ENCODE measurements around the gene NLGN1.

The NLGN1 gene

GRCh38 chr3:173923204-173923603 is 525.7 kb downstream of the NLGN1 start:
- no peaks in the 10 kb centered on the region for H4K20me1 ChIP-seq (ENCODE audit: insufficient read depth, low read length)
- no peaks in the 10 kb centered on the region for H3K9me3 ChIP-seq (ENCODE audit: low read length)
- TF ChIP-seq, protein P1, sequence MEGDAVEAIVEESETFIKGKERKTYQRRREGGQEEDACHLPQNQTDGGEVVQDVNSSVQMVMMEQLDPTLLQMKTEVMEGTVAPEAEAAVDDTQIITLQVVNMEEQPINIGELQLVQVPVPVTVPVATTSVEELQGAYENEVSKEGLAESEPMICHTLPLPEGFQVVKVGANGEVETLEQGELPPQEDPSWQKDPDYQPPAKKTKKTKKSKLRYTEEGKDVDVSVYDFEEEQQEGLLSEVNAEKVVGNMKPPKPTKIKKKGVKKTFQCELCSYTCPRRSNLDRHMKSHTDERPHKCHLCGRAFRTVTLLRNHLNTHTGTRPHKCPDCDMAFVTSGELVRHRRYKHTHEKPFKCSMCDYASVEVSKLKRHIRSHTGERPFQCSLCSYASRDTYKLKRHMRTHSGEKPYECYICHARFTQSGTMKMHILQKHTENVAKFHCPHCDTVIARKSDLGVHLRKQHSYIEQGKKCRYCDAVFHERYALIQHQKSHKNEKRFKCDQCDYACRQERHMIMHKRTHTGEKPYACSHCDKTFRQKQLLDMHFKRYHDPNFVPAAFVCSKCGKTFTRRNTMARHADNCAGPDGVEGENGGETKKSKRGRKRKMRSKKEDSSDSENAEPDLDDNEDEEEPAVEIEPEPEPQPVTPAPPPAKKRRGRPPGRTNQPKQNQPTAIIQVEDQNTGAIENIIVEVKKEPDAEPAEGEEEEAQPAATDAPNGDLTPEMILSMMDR (IDR thresholded peaks at IDR 0.05; ENCODE audit: low read length), result no peak
- no peak for TF ChIP-seq EZH2 (IDR thresholded peaks at IDR 0.05; ENCODE audit: borderline replicate concordance, low read length)

GRCh38 chr3:173930251-173930650 is 532.7 kb downstream of the NLGN1 start:
- H3F3A ChIP-seq (ENCODE audit: insufficient read depth, low read length), result no peaks in the 10 kb centered on the region
- no peak overlapping the region for H3K4me2 ChIP-seq (ENCODE audit: low read length)
- H2AFZ ChIP-seq (ENCODE audit: low read length), result no peak overlapping the region
- H3K9me3 ChIP-seq (ENCODE audit: low read length), result no peaks in the 10 kb centered on the region
- no peaks in the 10 kb centered on the region for H3K79me2 ChIP-seq (ENCODE audit: insufficient read depth, low read length)
- H3K27me3 ChIP-seq (ENCODE audit: insufficient read depth, low read length), result no peaks in the 10 kb centered on the region
- no peak overlapping the region for H3K4me3 ChIP-seq (ENCODE audit: low read depth, low read length, poor library complexity, severe bottlenecking)
- no peak overlapping the region for H3K9ac ChIP-seq (ENCODE audit: low read length)
- no peaks in the 10 kb centered on the region for H3K9me2 ChIP-seq (ENCODE audit: low read depth, low read length)
- no peak overlapping the region for H3K27ac ChIP-seq (ENCODE audit: low read depth, low read length, poor library complexity, severe bottlenecking)
- no peaks in the 10 kb centered on the region for H3K36me3 ChIP-seq (ENCODE audit: insufficient read depth, low read length)
- TF ChIP-seq, protein P1 (IDR thresholded peaks at IDR 0.05; ENCODE audit: low read length), result no peak
- TF ChIP-seq EZH2 (IDR thresholded peaks at IDR 0.05; ENCODE audit: borderline replicate concordance, low read length), result no peak
- no peaks in the 10 kb centered on the region for H3K4me1 ChIP-seq (ENCODE audit: insufficient read depth, low read length, severe bottlenecking)
- no peaks in the 10 kb centered on the region for H4K20me1 ChIP-seq (ENCODE audit: insufficient read depth, low read length)

More at GRCh38 chr3:173923204-173923603, 525.7 kb downstream of the NLGN1 start:
- H3K27ac ChIP-seq (ENCODE audit: low read depth, low read length, poor library complexity, severe bottlenecking), result no peak overlapping the region
- H2AFZ ChIP-seq (ENCODE audit: low read length), result no peak overlapping the region
- H3K4me2 ChIP-seq (ENCODE audit: low read length), result no peak overlapping the region
- H3K36me3 ChIP-seq (ENCODE audit: insufficient read depth, low read length), result no peaks in the 10 kb centered on the region
- H3K79me2 ChIP-seq (ENCODE audit: insufficient read depth, low read length), result no peaks in the 10 kb centered on the region
- H3F3A ChIP-seq (ENCODE audit: insufficient read depth, low read length), result no peaks in the 10 kb centered on the region
- no peak overlapping the region for H3K9ac ChIP-seq (ENCODE audit: low read length)
- no peak overlapping the region for H3K4me3 ChIP-seq (ENCODE audit: low read depth, low read length, poor library complexity, severe bottlenecking)
- peaks cover 5% of the 10 kb centered on the region for H3K4me1 ChIP-seq (ENCODE audit: insufficient read depth, low read length, severe bottlenecking)
- H3K27me3 ChIP-seq (ENCODE audit: insufficient read depth, low read length), result no peaks in the 10 kb centered on the region
- no peaks in the 10 kb centered on the region for H3K9me2 ChIP-seq (ENCODE audit: low read depth, low read length)

- no peak overlapping the region for H3K9ac ChIP-seq (ENCODE audit: low read length)
- TF ChIP-seq, protein P1 (IDR thresholded peaks at IDR 0.05; ENCODE audit: low read length), result no peak
- TF ChIP-seq EZH2 (IDR thresholded peaks at IDR 0.05; ENCODE audit: borderline replicate concordance, low read length), result no peak
- no peaks in the 10 kb centered on the region for H3K9me2 ChIP-seq (ENCODE audit: low read depth, low read length)
- no peaks in the 10 kb centered on the region for H3K9me3 ChIP-seq (ENCODE audit: low read length)
- no peaks in the 10 kb centered on the region for H3K36me3 ChIP-seq (ENCODE audit: insufficient read depth, low read length)
- H3K4me2 ChIP-seq (ENCODE audit: low read length), result no peak overlapping the region
- H3K27ac ChIP-seq (ENCODE audit: low read depth, low read length, poor library complexity, severe bottlenecking), result no peak overlapping the region
- H3K27me3 ChIP-seq (ENCODE audit: insufficient read depth, low read length), result no peaks in the 10 kb centered on the region
- H4K20me1 ChIP-seq (ENCODE audit: insufficient read depth, low read length), result no peaks in the 10 kb centered on the region
- H3K79me2 ChIP-seq (ENCODE audit: insufficient read depth, low read length), result no peaks in the 10 kb centered on the region
- no peak overlapping the region for H3K4me3 ChIP-seq (ENCODE audit: low read depth, low read length, poor library complexity, severe bottlenecking)
- no peaks in the 10 kb centered on the region for H3K4me1 ChIP-seq (ENCODE audit: insufficient read depth, low read length, severe bottlenecking)
- H3F3A ChIP-seq (ENCODE audit: insufficient read depth, low read length), result no peaks in the 10 kb centered on the region
- H2AFZ ChIP-seq (ENCODE audit: low read length), result no peak overlapping the region
These were observed 535.1 kb downstream of the NLGN1 start for GRCh38 chr3:173932624-173933023.

All from OCI-LY1 (cell line).